Measurements from ENCODE around the gene MORN1.

The MORN1 gene

GRCh38 chr1:2304921-2305681, 86.3 kb downstream of the MORN1 start:
- no peak overlapping the region for H3K9ac ChIP-seq (ENCODE audit: low read depth, low read length)
- no peaks in the 10 kb centered on the region for H3K27me3 ChIP-seq (ENCODE audit: control insufficient read depth, insufficient read depth, low read length)
- H3K4me3 ChIP-seq (ENCODE audit: low read depth, low read length), result no peak overlapping the region
- H3K9me3 ChIP-seq (ENCODE audit: control insufficient read depth, insufficient read depth, low read length), result no peaks in the 10 kb centered on the region
- H3K36me3 ChIP-seq (ENCODE audit: control insufficient read depth, insufficient read depth, low read length), result peaks cover 65% of the 10 kb centered on the region
- H3K27ac ChIP-seq (ENCODE audit: low read depth, low read length), result no peak overlapping the region
- no peaks in the 10 kb centered on the region for H3K4me1 ChIP-seq (ENCODE audit: control insufficient read depth, insufficient read depth, low read length)

GRCh38 chr1:2304282-2304681, 87.1 kb downstream of the MORN1 start:
- Histone ChIP-seq H3K27ac (ENCODE audit: low read depth, low read length) (no peak overlapping the region), H3K36me3 (ENCODE audit: control insufficient read depth, insufficient read depth, low read length) (peaks cover 65% of the 10 kb centered on the region), H3K4me3 (ENCODE audit: low read depth, low read length) (no peak overlapping the region), H3K9ac (ENCODE audit: low read depth, low read length) (no peak overlapping the region), H3K27me3 (ENCODE audit: control insufficient read depth, insufficient read depth, low read length) (no peaks in the 10 kb centered on the region), H3K9me3 (ENCODE audit: control insufficient read depth, insufficient read depth, low read length) (no peaks in the 10 kb centered on the region), H3K4me1 (ENCODE audit: control insufficient read depth, insufficient read depth, low read length) (no peaks in the 10 kb centered on the region)

- Histone ChIP-seq H3K4me3 (ENCODE audit: low read depth, low read length) (no peak overlapping the region), H3K9me3 (ENCODE audit: control insufficient read depth, insufficient read depth, low read length) (no peaks in the 10 kb centered on the region), H3K36me3 (ENCODE audit: control insufficient read depth, insufficient read depth, low read length) (peaks cover 60% of the 10 kb centered on the region), H3K9ac (ENCODE audit: low read depth, low read length) (no peak overlapping the region), H3K27ac (ENCODE audit: low read depth, low read length) (no peak overlapping the region), H3K4me1 (ENCODE audit: control insufficient read depth, insufficient read depth, low read length) (no peaks in the 10 kb centered on the region), H3K27me3 (ENCODE audit: control insufficient read depth, insufficient read depth, low read length) (no peaks in the 10 kb centered on the region)
Measured at GRCh38 chr1:2303781-2304180, 87.6 kb downstream of the MORN1 start.

GRCh38 chr1:2303016-2303775, 88.2 kb downstream of the MORN1 start:
- Histone ChIP-seq H3K27me3 (ENCODE audit: control insufficient read depth, insufficient read depth, low read length) (no peaks in the 10 kb centered on the region), H3K27ac (ENCODE audit: low read depth, low read length) (no peak overlapping the region), H3K4me3 (ENCODE audit: low read depth, low read length) (no peak overlapping the region), H3K9me3 (ENCODE audit: control insufficient read depth, insufficient read depth, low read length) (no peaks in the 10 kb centered on the region), H3K9ac (ENCODE audit: low read depth, low read length) (no peak overlapping the region), H3K4me1 (ENCODE audit: control insufficient read depth, insufficient read depth, low read length) (no peaks in the 10 kb centered on the region), H3K36me3 (ENCODE audit: control insufficient read depth, insufficient read depth, low read length) (peaks cover 54% of the 10 kb centered on the region)

GRCh38 chr1:2302292-2302925, 88.9 kb downstream of the MORN1 start:
- Histone ChIP-seq H3K9ac (ENCODE audit: low read depth, low read length) (no peak overlapping the region), H3K9me3 (ENCODE audit: control insufficient read depth, insufficient read depth, low read length) (no peaks in the 10 kb centered on the region), H3K27me3 (ENCODE audit: control insufficient read depth, insufficient read depth, low read length) (no peaks in the 10 kb centered on the region), H3K27ac (ENCODE audit: low read depth, low read length) (no peak overlapping the region), H3K4me1 (ENCODE audit: control insufficient read depth, insufficient read depth, low read length) (no peaks in the 10 kb centered on the region), H3K36me3 (ENCODE audit: control insufficient read depth, insufficient read depth, low read length) (peaks cover 46% of the 10 kb centered on the region), H3K4me3 (ENCODE audit: low read depth, low read length) (no peak overlapping the region)

GRCh38 chr1:2301607-2302291, 89.6 kb downstream of the MORN1 start:
- Histone ChIP-seq H3K9me3 (ENCODE audit: control insufficient read depth, insufficient read depth, low read length) (no peaks in the 10 kb centered on the region), H3K36me3 (ENCODE audit: control insufficient read depth, insufficient read depth, low read length) (peaks cover 39% of the 10 kb centered on the region), H3K4me1 (ENCODE audit: control insufficient read depth, insufficient read depth, low read length) (no peaks in the 10 kb centered on the region), H3K9ac (ENCODE audit: low read depth, low read length) (no peak overlapping the region), H3K27me3 (ENCODE audit: control insufficient read depth, insufficient read depth, low read length) (no peaks in the 10 kb centered on the region), H3K4me3 (ENCODE audit: low read depth, low read length) (no peak overlapping the region), H3K27ac (ENCODE audit: low read depth, low read length) (no peak overlapping the region)

- H3K4me3 ChIP-seq (ENCODE audit: low read depth, low read length), result no peak overlapping the region
- no peak overlapping the region for H3K9ac ChIP-seq (ENCODE audit: low read depth, low read length)
- H3K4me1 ChIP-seq (ENCODE audit: control insufficient read depth, insufficient read depth, low read length), result no peaks in the 10 kb centered on the region
- no peaks in the 10 kb centered on the region for H3K9me3 ChIP-seq (ENCODE audit: control insufficient read depth, insufficient read depth, low read length)
- H3K27ac ChIP-seq (ENCODE audit: low read depth, low read length), result no peak overlapping the region
- H3K36me3 ChIP-seq (ENCODE audit: control insufficient read depth, insufficient read depth, low read length), result peaks cover 34% of the 10 kb centered on the region
- H3K27me3 ChIP-seq (ENCODE audit: control insufficient read depth, insufficient read depth, low read length), result no peaks in the 10 kb centered on the region
Measured at GRCh38 chr1:2300851-2301606, 90.3 kb downstream of the MORN1 start.

- Histone ChIP-seq H3K27me3 (ENCODE audit: control insufficient read depth, insufficient read depth, low read length) (no peaks in the 10 kb centered on the region), H3K4me1 (ENCODE audit: control insufficient read depth, insufficient read depth, low read length) (no peaks in the 10 kb centered on the region), H3K4me3 (ENCODE audit: low read depth, low read length) (no peak overlapping the region), H3K36me3 (ENCODE audit: control insufficient read depth, insufficient read depth, low read length) (peaks cover 26% of the 10 kb centered on the region), H3K27ac (ENCODE audit: low read depth, low read length) (no peak overlapping the region), H3K9ac (ENCODE audit: low read depth, low read length) (no peak overlapping the region), H3K9me3 (ENCODE audit: control insufficient read depth, insufficient read depth, low read length) (no peaks in the 10 kb centered on the region)
Measured at GRCh38 chr1:2300004-2300771, 91.2 kb downstream of the MORN1 start.

- H3K36me3 ChIP-seq (ENCODE audit: control insufficient read depth, insufficient read depth, low read length), result peaks cover 16% of the 10 kb centered on the region
- H3K9me3 ChIP-seq (ENCODE audit: control insufficient read depth, insufficient read depth, low read length), result no peaks in the 10 kb centered on the region
- H3K4me3 ChIP-seq (ENCODE audit: low read depth, low read length), result no peak overlapping the region
- H3K27ac ChIP-seq (ENCODE audit: low read depth, low read length), result no peak overlapping the region
- no peak overlapping the region for H3K9ac ChIP-seq (ENCODE audit: low read depth, low read length)
- no peaks in the 10 kb centered on the region for H3K27me3 ChIP-seq (ENCODE audit: control insufficient read depth, insufficient read depth, low read length)
- no peaks in the 10 kb centered on the region for H3K4me1 ChIP-seq (ENCODE audit: control insufficient read depth, insufficient read depth, low read length)
Measured at GRCh38 chr1:2299131-2299627, 92.2 kb downstream of the MORN1 start.

GRCh38 chr1:2298685-2299084, 92.7 kb downstream of the MORN1 start:
- Histone ChIP-seq H3K27me3 (ENCODE audit: control insufficient read depth, insufficient read depth, low read length) (no peaks in the 10 kb centered on the region), H3K36me3 (ENCODE audit: control insufficient read depth, insufficient read depth, low read length) (peaks cover 11% of the 10 kb centered on the region), H3K9ac (ENCODE audit: low read depth, low read length) (no peak overlapping the region), H3K27ac (ENCODE audit: low read depth, low read length) (no peak overlapping the region), H3K4me1 (ENCODE audit: control insufficient read depth, insufficient read depth, low read length) (no peaks in the 10 kb centered on the region), H3K9me3 (ENCODE audit: control insufficient read depth, insufficient read depth, low read length) (no peaks in the 10 kb centered on the region), H3K4me3 (ENCODE audit: low read depth, low read length) (no peak overlapping the region)

All from HUES48 (cell line).